HepG2 (cell line): ENCODE data around the gene A3GALT2. TPM values are rescaled to one million over a fixed set of nuclear protein-coding genes. Genes with fewer than 3 reads are reported as not detected.

Source experiments
- ARID4A ChIP-seq: sonication (generic); formaldehyde crosslinking; IDR thresholded peaks from 2 replicates; pipeline ENCODE4 v1.5.0; 2020; ENCODE audit warnings: mild to moderate bottlenecking, missing genetic modification reagents, borderline replicate concordance
- ETV5 ChIP-seq: IDR thresholded peaks from 2 replicates; pipeline ENCODE4 v1.6.1; 2018; ENCODE audit warnings: missing biosample characterization, missing genetic modification reagents, inconsistent platforms, borderline replicate concordance
- HMG20B ChIP-seq: conservative IDR thresholded peaks from 2 replicates; pipeline ENCODE4 v1.6.1; 2016; ENCODE audit warnings: missing genetic modification reagents, missing compliant biosample characterization
- MAF1 ChIP-seq: sonication (generic); formaldehyde crosslinking; IDR thresholded peaks from 2 replicates; pipeline ENCODE4 v1.5.0; 2020; ENCODE audit warnings: missing genetic modification reagents, borderline replicate concordance
- MED1 ChIP-seq: sonication (generic); formaldehyde crosslinking; IDR thresholded peaks from 2 replicates; pipeline ENCODE4 v1.4.0; 2020; ENCODE audit warnings: missing genetic modification reagents
- POGZ ChIP-seq: sonication (generic); formaldehyde crosslinking; IDR thresholded peaks from 2 replicates; pipeline ENCODE4 v1.4.0; 2020; ENCODE audit warnings: mild to moderate bottlenecking, missing genetic modification reagents
- PRDM15 ChIP-seq: sonication (generic); formaldehyde crosslinking; IDR thresholded peaks from 2 replicates; pipeline ENCODE4 v1.4.0; 2020; ENCODE audit warnings: missing genetic modification reagents
- SIN3A ChIP-seq: IDR thresholded peaks from 2 replicates; pipeline ENCODE4 v1.6.1; 2011; ENCODE audit warnings: low read depth, mild to moderate bottlenecking, control low read depth, low read length, borderline replicate concordance
- ZFP36L2 ChIP-seq: sonication (generic); formaldehyde crosslinking; IDR thresholded peaks from 2 replicates; pipeline ENCODE4 v1.4.0; 2020; ENCODE audit warnings: missing genetic modification reagents
- ZNF142 ChIP-seq: sonication (generic); formaldehyde crosslinking; IDR thresholded peaks from 2 replicates; pipeline ENCODE4 v1.4.0; 2020; ENCODE audit warnings: missing genetic modification reagents
- ZNF335 ChIP-seq: sonication (generic); formaldehyde crosslinking; IDR thresholded peaks from 2 replicates; pipeline ENCODE4 v1.4.0; 2020; ENCODE audit warnings: missing genetic modification reagents
- ZNF563 ChIP-seq: sonication (generic); formaldehyde crosslinking; IDR thresholded peaks from 2 replicates; pipeline ENCODE4 v1.8.0; 2022; ENCODE audit warnings: mild to moderate bottlenecking, moderate library complexity, missing genetic modification reagents
- ZNF652 ChIP-seq: IDR thresholded peaks from 2 replicates; pipeline ENCODE4 v1.6.1; 2016; ENCODE audit warnings: low read depth, borderline replicate concordance
- polyA plus RNA-seq, 8 experiments: library from polyadenylated mRNA; depleted of rRNA in 3 of 8; stranded (reverse) in 7 of 8; unstranded in 1 of 8; fragments of >200 nt; fragmentation: Illumina TruSeq in 4 of 8; extraction: Trizol in 4 of 8; gene quantifications; 2 replicates each; pipeline versions ENCODE4 v1.2.1 to v1.2.3, GENCODE V29; 2011 to 2016; ENCODE audit warnings: low read depth in 4 of 8, missing spikeins in 1 of 8, mixed read lengths in 1 of 8; ENCODE audit not compliant: insufficient read depth in 1 of 8
- total RNA-seq, 5 experiments: library from RNA; depleted of rRNA; stranded (reverse); fragments of >200 nt; fragmentation: Illumina TruSeq; extraction: Trizol; gene quantifications; 2 replicates each; pipeline ENCODE4 v1.2.3, GENCODE V29; 2016; ENCODE audit warnings: low read depth in 1 of 5

Gene A3GALT2
- total and polyA plus RNA-seq, 2 of the 13 experiments (the other 11 are each of a cell fraction or from before 2014, with no cell fraction given), result not detected

- TF ChIP-seq MED1 (CRISPR knock-in tag), result peak; percentile 70
- no peak for TF ChIP-seq ZNF335 (CRISPR knock-in tag)
- TF ChIP-seq ARID4A (CRISPR knock-in tag), result peak; percentile 49; the same call in 1 of the 2 replicates
- no peak for TF ChIP-seq PRDM15
- no peak for TF ChIP-seq ZNF563 (CRISPR knock-in tag)
- no peak for TF ChIP-seq MAF1
- TF ChIP-seq ZFP36L2, result no peak
- no peak; the same call in 1 of the 2 replicates for TF ChIP-seq HMG20B (CRISPR knock-in tag)
- TF ChIP-seq ETV5 (CRISPR knock-in tag), result no peak; the same call in 1 of the 2 replicates
- TF ChIP-seq ZNF142 (CRISPR knock-in tag), result no peak
- no peak; the same call in 1 of the 2 replicates for TF ChIP-seq SIN3A
- no peak; the same call in 1 of the 2 replicates for TF ChIP-seq POGZ (CRISPR knock-in tag)
- peak; percentile 23; the same call in 1 of the 2 replicates for TF ChIP-seq ZNF652 (CRISPR knock-in tag)
Observed at GRCh38 chr1:33258788-33259274, 62.1 kb downstream of the A3GALT2 start (continued).
